K562 (cell line): ENCODE data around the gene CALHM3. TPM values are rescaled to one million over a fixed set of nuclear protein-coding genes. Genes with fewer than 3 reads are reported as not detected.
A peak's percentile ranks its signal among the peaks of the same experiment; 100 is the strongest.

Experiments used
- ATAC-seq: fragments of 200-7000 bp; cut with Tn5 transposase; 3 replicates; pipeline ENCODE4 v1.9.1; 2020; ENCODE audit warnings: moderate library complexity
- BruUV-seq: library from RNA; stranded (reverse); fragments of 400-500 nt; replicated peaks from 2 replicates; lab custom pipeline; 2021; lab: Mats Ljungman, UMichigan
- CTCF ChIA-PET: fragments of 300-600 bp; formaldehyde crosslinking; extraction: SDS; loops from one replicate; lab custom pipeline; 2021; ENCODE audit warnings: low intra/inter-chr PET ratio; lab: Yijun Ruan, JAX
- POLR2A ChIA-PET: fragments of 300-600, 350-650 bp; sonication (Branson Sonifier 250); formaldehyde crosslinking; extraction: SDS; loops from one replicate; lab custom pipeline; 2021; ENCODE audit warnings: antibody characterized with exemption, inconsistent platforms; lab: Yijun Ruan, JAX
- DNase-seq, 4 experiments: peaks; one replicate each; pipeline versions ENCODE4 v3.0.0 to v3.0.0-alpha.2; 2011 to 2018; ENCODE audit warnings: low spot score in 3 of 4, mixed read lengths in 3 of 4; ENCODE audit errors: extremely low read depth in 1 of 4
- FAIRE-seq: peaks from 2 replicates; lab custom pipeline; 2011; peaks lifted over from hg19 to GRCh38; lab: Jason Lieb, UNC
- H2AFZ ChIP-seq: 2 replicates; pipeline ENCODE4 v1.6.0; 2011; ENCODE audit warnings: low read depth, low read length, control low read depth, inconsistent platforms
- H3K27ac ChIP-seq: fragments of 200-600 bp; 3 replicates; pipeline ENCODE4 v1.8.0; 2011; ENCODE audit warnings: low read depth, mild to moderate bottlenecking, control low read depth, inconsistent platforms, low read length, moderate library complexity, mixed read lengths; ENCODE audit errors: extremely low read depth
- H3K27me3 ChIP-seq, 2 experiments: fragments of 300-600 bp in 1 of 2; 2 replicates in 1 of 2; 3 replicates in 1 of 2; pipeline versions ENCODE4 v1.6.0 to v1.8.0; 2011; ENCODE audit warnings: inconsistent platforms in 2 of 2, low read length in 2 of 2, mild to moderate bottlenecking in 1 of 2, mixed read lengths in 1 of 2, moderate library complexity in 1 of 2; ENCODE audit not compliant: control insufficient read depth in 2 of 2, insufficient read depth in 2 of 2
- H3K36me3 ChIP-seq: fragments of 300-600 bp; 3 replicates; pipeline ENCODE4 v1.8.0; 2011; ENCODE audit warnings: mild to moderate bottlenecking, low read length, inconsistent platforms; ENCODE audit not compliant: control insufficient read depth, insufficient read depth
- H3K4me1 ChIP-seq, 2 experiments: fragments of 200-600 bp in 1 of 2; replicated peaks in 1 of 2; 2 replicates in 1 of 2; 3 replicates in 1 of 2; pipeline versions ENCODE4 v1.5.1 to v1.8.0; 2011; ENCODE audit warnings: inconsistent platforms in 2 of 2, low read length in 2 of 2, mild to moderate bottlenecking in 1 of 2, mixed read lengths in 1 of 2, moderate library complexity in 1 of 2; ENCODE audit not compliant: control insufficient read depth in 2 of 2, insufficient read depth in 2 of 2
- H3K4me2 ChIP-seq: 2 replicates; pipeline ENCODE4 v1.6.1; 2011; ENCODE audit warnings: low read length, control low read depth, inconsistent platforms, mixed read lengths; ENCODE audit not compliant: insufficient read depth
- H3K4me3 ChIP-seq: fragments of 200-600 bp; sonication (generic), shearing (Covaris generic); 2 replicates; pipeline ENCODE4 v1.5.1; 2016; ENCODE audit warnings: control low read depth, inconsistent platforms
- H3K79me2 ChIP-seq: fragments of 200-600 bp; 3 replicates; pipeline ENCODE4 v1.8.0; 2011; ENCODE audit warnings: low read length, inconsistent platforms; ENCODE audit not compliant: control insufficient read depth, insufficient read depth
- H3K9ac ChIP-seq, 2 experiments: 2 replicates each; pipeline versions ENCODE4 v1.6.0 to v1.6.1; 2011; ENCODE audit warnings: low read depth in 2 of 2, low read length in 2 of 2, control low read depth in 1 of 2, inconsistent platforms in 1 of 2, mild to moderate bottlenecking in 1 of 2, mixed read lengths in 1 of 2; ENCODE audit not compliant: insufficient read depth in 1 of 2
- H3K9me1 ChIP-seq: one replicate; pipeline ENCODE4 v1.6.0; 2011; ENCODE audit warnings: inconsistent platforms, mild to moderate bottlenecking, low read length, moderate library complexity; ENCODE audit not compliant: control insufficient read depth, insufficient read depth
- H3K9me3 ChIP-seq: replicated peaks from 2 replicates; pipeline ENCODE4 v1.5.1; 2011; ENCODE audit warnings: low read depth, low read length, inconsistent platforms; ENCODE audit not compliant: control insufficient read depth, insufficient read depth
- H4K20me1 ChIP-seq: replicated peaks from 2 replicates; pipeline ENCODE4 v1.6.1; 2011; ENCODE audit warnings: low read length, inconsistent platforms, mixed read lengths; ENCODE audit not compliant: control insufficient read depth, insufficient read depth
- FOXK2 ChIP-seq, 2 experiments: fragments of 450-650 bp; IDR thresholded peaks in 1 of 2; conservative IDR thresholded peaks in 1 of 2; 2 replicates each; pipeline ENCODE4 v1.6.1; 2016; ENCODE audit warnings: low read depth in 2 of 2, mild to moderate bottlenecking in 1 of 2
- MYC ChIP-seq, 2 experiments: fragments of 250-450 bp in 1 of 2; sonication (Bioruptor Pico) in 1 of 2; IDR thresholded peaks; 2 replicates each; pipeline versions ENCODE4 v1.5.1 to v1.6.1; 2012 to 2021; ENCODE audit warnings: low read depth in 2 of 2, borderline replicate concordance in 1 of 2, improper control_type of control experiment in 1 of 2, low read length in 1 of 2, mild to moderate bottlenecking in 1 of 2, moderate library complexity in 1 of 2
- NFIC ChIP-seq: fragments of 450-650 bp; IDR thresholded peaks from 2 replicates; pipeline ENCODE4 v1.6.1; 2017; ENCODE audit warnings: mild to moderate bottlenecking, inconsistent platforms
- RCOR1 ChIP-seq, 2 experiments: IDR thresholded peaks; 2 replicates each; pipeline ENCODE4 v1.6.1; 2012; ENCODE audit warnings: low read depth in 2 of 2, low read length in 2 of 2, borderline replicate concordance in 1 of 2, improper control_type of control experiment in 1 of 2
- RFX5 ChIP-seq: IDR thresholded peaks from 2 replicates; pipeline ENCODE4 v1.6.1; 2011; ENCODE audit warnings: low read depth, mild to moderate bottlenecking, improper control_type of control experiment, low read length
- ZNF76 ChIP-seq: fragments of 250-450 bp; sonication (Bioruptor Pico); IDR thresholded peaks from 2 replicates; pipeline ENCODE4 v1.4.0; 2020; ENCODE audit warnings: mild to moderate bottlenecking, moderate library complexity, borderline replicate concordance
- WGBS: fragments of 100-300 bp; shearing (Covaris generic); methylation state at CpG from one replicate; pipeline ENCODE4 v1.1.6; 2016; ENCODE audit warnings: low coverage, mixed read lengths; ENCODE audit not compliant: insufficient coverage; ENCODE audit errors: missing lambda C conversion rate; 5-methylcytosine and 5-hydroxymethylcytosine counted together
- in situ Hi-C: fragments of 300-500 bp; cut with MboI; formaldehyde crosslinking; loops from 4 replicates; pipeline ENCODE4 v1.15.0; 2018; ENCODE audit warnings: inconsistent platforms, mixed read lengths
- intact Hi-C: fragments of 100-400 bp; cut with micrococcal nuclease; formaldehyde crosslinking; loops from 2 replicates; pipeline ENCODE4 v1.14.2; 2022
- polyA plus RNA-seq, 8 experiments: library from polyadenylated mRNA; depleted of rRNA in 4 of 8; stranded (reverse) in 5 of 8; unstranded in 3 of 8; fragments of >200 nt; fragmentation: Nextera tagmentation in 2 of 8; fragmentation: Illumina TruSeq in 1 of 8; extraction: Ambion mirVana in 2 of 8; extraction: Trizol in 1 of 8; gene quantifications; 2 replicates each; pipeline versions ENCODE4 v1.2.1 to v1.2.3, GENCODE V29; 2011 to 2014; ENCODE audit warnings: inconsistent platforms in 1 of 8, missing spikeins in 1 of 8
- total RNA-seq, 7 experiments: library from RNA; depleted of rRNA in 6 of 7; stranded (reverse); fragments of >200 nt in 6 of 7; fragmentation: Illumina TruSeq in 2 of 7; extraction: Trizol in 2 of 7; gene quantifications; 2 replicates each; pipeline versions ENCODE4 v1.2.1 to v1.2.3, GENCODE V29; 2011 to 2021; ENCODE audit warnings: low replicate concordance in 1 of 7
- TF ChIP-seq, protein P1 (sequence below): IDR thresholded peaks from 2 replicates; pipeline ENCODE4 v1.6.1; 2011; ENCODE audit warnings: borderline replicate concordance, low read depth, mild to moderate bottlenecking, moderate library complexity, low read length; ENCODE audit not compliant: insufficient read depth, poor library complexity, severe bottlenecking
- TF ChIP-seq, protein P2 (sequence below): fragments of 250-450 bp; sonication (Bioruptor Pico); IDR thresholded peaks from 2 replicates; pipeline ENCODE4 v1.4.0; 2020; ENCODE audit warnings: mild to moderate bottlenecking, moderate library complexity
- TF ChIP-seq, protein P3 (sequence below): fragments of 450-650 bp; IDR thresholded peaks from 2 replicates; pipeline ENCODE4 v1.7.1; 2018; ENCODE audit warnings: mild to moderate bottlenecking, low read depth; ENCODE audit not compliant: partially characterized antibody
- TF ChIP-seq, protein P4 (sequence below): fragments of 450-650 bp; IDR thresholded peaks from one replicate; pipeline ENCODE4 v1.6.1; 2018; ENCODE audit warnings: mild to moderate bottlenecking, moderate library complexity; ENCODE audit not compliant: partially characterized antibody

The CALHM3 gene
- total and polyA plus RNA-seq, 9 of the 15 experiments (the other 6 are each of a cell fraction or from before 2014, with no cell fraction given): not detected

GRCh38 chr10:103481974-103482531 is 3.0 kb upstream of the CALHM3 start (continued):
- TF ChIP-seq FOXK2 (conservative IDR thresholded peaks at IDR 0.05 in 1 of 2, IDR thresholded peaks at IDR 0.05 in 1 of 2; ENCODE audit: low read depth in 2 of 2) (peak; percentile 34 to 60; a peak in 1 of 4 replicates), RFX5 (no peak), ZNF76 (CRISPR knock-in tag) (no peak)
- TF ChIP-seq, protein P1, sequence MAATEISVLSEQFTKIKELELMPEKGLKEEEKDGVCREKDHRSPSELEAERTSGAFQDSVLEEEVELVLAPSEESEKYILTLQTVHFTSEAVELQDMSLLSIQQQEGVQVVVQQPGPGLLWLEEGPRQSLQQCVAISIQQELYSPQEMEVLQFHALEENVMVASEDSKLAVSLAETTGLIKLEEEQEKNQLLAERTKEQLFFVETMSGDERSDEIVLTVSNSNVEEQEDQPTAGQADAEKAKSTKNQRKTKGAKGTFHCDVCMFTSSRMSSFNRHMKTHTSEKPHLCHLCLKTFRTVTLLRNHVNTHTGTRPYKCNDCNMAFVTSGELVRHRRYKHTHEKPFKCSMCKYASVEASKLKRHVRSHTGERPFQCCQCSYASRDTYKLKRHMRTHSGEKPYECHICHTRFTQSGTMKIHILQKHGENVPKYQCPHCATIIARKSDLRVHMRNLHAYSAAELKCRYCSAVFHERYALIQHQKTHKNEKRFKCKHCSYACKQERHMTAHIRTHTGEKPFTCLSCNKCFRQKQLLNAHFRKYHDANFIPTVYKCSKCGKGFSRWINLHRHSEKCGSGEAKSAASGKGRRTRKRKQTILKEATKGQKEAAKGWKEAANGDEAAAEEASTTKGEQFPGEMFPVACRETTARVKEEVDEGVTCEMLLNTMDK: peak; percentile 56
- TF ChIP-seq, protein P2, sequence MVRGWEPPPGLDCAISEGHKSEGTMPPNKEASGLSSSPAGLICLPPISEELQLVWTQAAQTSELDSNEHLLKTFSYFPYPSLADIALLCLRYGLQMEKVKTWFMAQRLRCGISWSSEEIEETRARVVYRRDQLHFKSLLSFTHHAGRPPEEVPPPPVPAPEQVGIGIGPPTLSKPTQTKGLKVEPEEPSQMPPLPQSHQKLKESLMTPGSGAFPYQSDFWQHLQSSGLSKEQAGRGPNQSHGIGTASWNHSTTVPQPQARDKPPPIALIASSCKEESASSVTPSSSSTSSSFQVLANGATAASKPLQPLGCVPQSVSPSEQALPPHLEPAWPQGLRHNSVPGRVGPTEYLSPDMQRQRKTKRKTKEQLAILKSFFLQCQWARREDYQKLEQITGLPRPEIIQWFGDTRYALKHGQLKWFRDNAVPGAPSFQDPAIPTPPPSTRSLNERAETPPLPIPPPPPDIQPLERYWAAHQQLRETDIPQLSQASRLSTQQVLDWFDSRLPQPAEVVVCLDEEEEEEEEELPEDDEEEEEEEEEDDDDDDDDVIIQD (CRISPR knock-in tag): no peak

GRCh38 chr10:103480521-103480920 is 1.5 kb upstream of the CALHM3 start:
- DNase-seq (peak in 1 of 4 experiments; percentile 11), FAIRE-seq (no peak), ATAC-seq (no peak)
- H3K79me2 ChIP-seq: no peaks in the 10 kb centered on the region
- H3K27me3 ChIP-seq: no peaks in the 10 kb centered on the region
- H3K4me2 ChIP-seq: no peak overlapping the region
- WGBS: 44% methylated on average over 4 of the region's 5 CpGs
- ChIA-PET CTCF (no interaction called here), POLR2A (interaction anchor here (0.6 kb wide), 1 partner anchor 27 kb away, joined by 3 read pairs; no protein-coding TSS in a partner anchor)
- H3K9me3 ChIP-seq: no peaks in the 10 kb centered on the region
- intact Hi-C loops (loop anchor here (10.0 kb wide), 2 partner anchors 566 to 646 kb away; partner anchors contain the start of genes CNNM2 and CYP17A1), in situ Hi-C loops (loop anchor here (10.0 kb wide), 1 partner anchor 646 kb away; the partner anchor contains the start of gene CYP17A1)
- no peaks in the 10 kb centered on the region for H3K9me1 ChIP-seq
- no peak overlapping the region for H3K4me3 ChIP-seq
- H4K20me1 ChIP-seq: no peaks in the 10 kb centered on the region
- H3K36me3 ChIP-seq: no peaks in the 10 kb centered on the region
- peaks cover 0 to 14% of the 10 kb centered on the region in 2 experiments; a peak in 2 of 5 replicates for H3K4me1 ChIP-seq
- H2AFZ ChIP-seq: no peak overlapping the region
- BruUV-seq: no TSS peak
- no peak overlapping the region for H3K27ac ChIP-seq
- no peak overlapping the region for H3K9ac ChIP-seq
- TF ChIP-seq, protein P3, sequence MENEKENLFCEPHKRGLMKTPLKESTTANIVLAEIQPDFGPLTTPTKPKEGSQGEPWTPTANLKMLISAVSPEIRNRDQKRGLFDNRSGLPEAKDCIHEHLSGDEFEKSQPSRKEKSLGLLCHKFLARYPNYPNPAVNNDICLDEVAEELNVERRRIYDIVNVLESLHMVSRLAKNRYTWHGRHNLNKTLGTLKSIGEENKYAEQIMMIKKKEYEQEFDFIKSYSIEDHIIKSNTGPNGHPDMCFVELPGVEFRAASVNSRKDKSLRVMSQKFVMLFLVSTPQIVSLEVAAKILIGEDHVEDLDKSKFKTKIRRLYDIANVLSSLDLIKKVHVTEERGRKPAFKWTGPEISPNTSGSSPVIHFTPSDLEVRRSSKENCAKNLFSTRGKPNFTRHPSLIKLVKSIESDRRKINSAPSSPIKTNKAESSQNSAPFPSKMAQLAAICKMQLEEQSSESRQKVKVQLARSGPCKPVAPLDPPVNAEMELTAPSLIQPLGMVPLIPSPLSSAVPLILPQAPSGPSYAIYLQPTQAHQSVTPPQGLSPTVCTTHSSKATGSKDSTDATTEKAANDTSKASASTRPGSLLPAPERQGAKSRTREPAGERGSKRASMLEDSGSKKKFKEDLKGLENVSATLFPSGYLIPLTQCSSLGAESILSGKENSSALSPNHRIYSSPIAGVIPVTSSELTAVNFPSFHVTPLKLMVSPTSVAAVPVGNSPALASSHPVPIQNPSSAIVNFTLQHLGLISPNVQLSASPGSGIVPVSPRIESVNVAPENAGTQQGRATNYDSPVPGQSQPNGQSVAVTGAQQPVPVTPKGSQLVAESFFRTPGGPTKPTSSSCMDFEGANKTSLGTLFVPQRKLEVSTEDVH: no peak
- TF ChIP-seq RCOR1 (IDR thresholded peaks at IDR 0.05; ENCODE audit: borderline replicate concordance in 1 of 2, low read depth in 2 of 2, low read length in 2 of 2) (no peak), NFIC (peak; percentile 61), MYC (IDR thresholded peaks at IDR 0.05; ENCODE audit: low read depth, low read length) (no peak), MYC (CRISPR knock-in tag; IDR thresholded peaks at IDR 0.05; ENCODE audit: borderline replicate concordance, low read depth) (no peak)
- TF ChIP-seq, protein P4, sequence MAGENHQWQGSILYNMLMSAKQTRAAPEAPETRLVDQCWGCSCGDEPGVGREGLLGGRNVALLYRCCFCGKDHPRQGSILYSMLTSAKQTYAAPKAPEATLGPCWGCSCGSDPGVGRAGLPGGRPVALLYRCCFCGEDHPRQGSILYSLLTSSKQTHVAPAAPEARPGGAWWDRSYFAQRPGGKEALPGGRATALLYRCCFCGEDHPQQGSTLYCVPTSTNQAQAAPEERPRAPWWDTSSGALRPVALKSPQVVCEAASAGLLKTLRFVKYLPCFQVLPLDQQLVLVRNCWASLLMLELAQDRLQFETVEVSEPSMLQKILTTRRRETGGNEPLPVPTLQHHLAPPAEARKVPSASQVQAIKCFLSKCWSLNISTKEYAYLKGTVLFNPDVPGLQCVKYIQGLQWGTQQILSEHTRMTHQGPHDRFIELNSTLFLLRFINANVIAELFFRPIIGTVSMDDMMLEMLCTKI: no peak
